PFSK-1 (cell line): Measurements from ENCODE around the gene SH2D5.

ENCODE experiments used
- FOXP2 ChIP-seq: optimal IDR thresholded peaks from 2 replicates; pipeline ENCODE3; 2011; ENCODE audit warnings: borderline replicate concordance, control low read depth, inconsistent platforms; ENCODE audit not compliant: insufficient read depth; ENCODE audit errors: extremely low read length, extremely low read depth
- POLR2AphosphoS5 ChIP-seq: IDR thresholded peaks from 2 replicates; pipeline ENCODE4 v1.6.1; 2012; ENCODE audit warnings: low read depth, mild to moderate bottlenecking, control low read depth, low read length, moderate library complexity
- SIN3A ChIP-seq: IDR thresholded peaks from 2 replicates; pipeline ENCODE4 v1.6.1; 2012; ENCODE audit warnings: mild to moderate bottlenecking, low read length, moderate library complexity, borderline replicate concordance; ENCODE audit not compliant: insufficient read depth
- TAF1 ChIP-seq: IDR thresholded peaks from 2 replicates; pipeline ENCODE4 v1.6.1; 2012; ENCODE audit warnings: low read length, control low read depth, borderline replicate concordance; ENCODE audit not compliant: insufficient read depth
- TF ChIP-seq, protein P1 (sequence below), 2 experiments: IDR thresholded peaks; 2 replicates each; pipeline versions ENCODE4 v1.6.1 to v1.8.0; 2011 to 2012; ENCODE audit warnings: low read depth in 2 of 2, low read length in 2 of 2, control low read depth in 1 of 2, inconsistent platforms in 1 of 2, mild to moderate bottlenecking in 1 of 2, moderate library complexity in 1 of 2; ENCODE audit not compliant: insufficient read depth in 1 of 2

Gene SH2D5

DNA sequence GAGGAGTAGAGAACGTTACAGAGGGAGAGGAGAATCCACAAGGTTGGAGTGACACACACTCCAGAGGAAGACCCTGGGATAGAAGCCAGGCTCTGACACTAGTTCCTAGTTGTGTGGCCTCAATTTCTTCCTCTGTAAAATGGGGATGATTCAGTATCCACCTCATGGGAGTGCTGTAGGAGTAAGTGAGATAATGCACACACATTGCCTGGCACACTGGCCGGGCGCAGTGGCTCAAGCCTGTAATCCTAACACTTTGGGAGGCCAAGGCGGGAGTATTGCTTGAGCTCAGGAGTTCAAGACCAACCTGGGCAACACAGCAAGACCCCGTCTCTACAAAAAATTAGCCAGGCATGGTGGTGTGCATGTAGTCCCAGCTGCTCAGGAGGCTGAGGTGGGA, 23.6 kb downstream of the SH2D5 start:
- TF ChIP-seq FOXP2 (no peak), SIN3A (no peak), TAF1 (no peak), POLR2AphosphoS5 (no peak)
- TF ChIP-seq, protein P1, sequence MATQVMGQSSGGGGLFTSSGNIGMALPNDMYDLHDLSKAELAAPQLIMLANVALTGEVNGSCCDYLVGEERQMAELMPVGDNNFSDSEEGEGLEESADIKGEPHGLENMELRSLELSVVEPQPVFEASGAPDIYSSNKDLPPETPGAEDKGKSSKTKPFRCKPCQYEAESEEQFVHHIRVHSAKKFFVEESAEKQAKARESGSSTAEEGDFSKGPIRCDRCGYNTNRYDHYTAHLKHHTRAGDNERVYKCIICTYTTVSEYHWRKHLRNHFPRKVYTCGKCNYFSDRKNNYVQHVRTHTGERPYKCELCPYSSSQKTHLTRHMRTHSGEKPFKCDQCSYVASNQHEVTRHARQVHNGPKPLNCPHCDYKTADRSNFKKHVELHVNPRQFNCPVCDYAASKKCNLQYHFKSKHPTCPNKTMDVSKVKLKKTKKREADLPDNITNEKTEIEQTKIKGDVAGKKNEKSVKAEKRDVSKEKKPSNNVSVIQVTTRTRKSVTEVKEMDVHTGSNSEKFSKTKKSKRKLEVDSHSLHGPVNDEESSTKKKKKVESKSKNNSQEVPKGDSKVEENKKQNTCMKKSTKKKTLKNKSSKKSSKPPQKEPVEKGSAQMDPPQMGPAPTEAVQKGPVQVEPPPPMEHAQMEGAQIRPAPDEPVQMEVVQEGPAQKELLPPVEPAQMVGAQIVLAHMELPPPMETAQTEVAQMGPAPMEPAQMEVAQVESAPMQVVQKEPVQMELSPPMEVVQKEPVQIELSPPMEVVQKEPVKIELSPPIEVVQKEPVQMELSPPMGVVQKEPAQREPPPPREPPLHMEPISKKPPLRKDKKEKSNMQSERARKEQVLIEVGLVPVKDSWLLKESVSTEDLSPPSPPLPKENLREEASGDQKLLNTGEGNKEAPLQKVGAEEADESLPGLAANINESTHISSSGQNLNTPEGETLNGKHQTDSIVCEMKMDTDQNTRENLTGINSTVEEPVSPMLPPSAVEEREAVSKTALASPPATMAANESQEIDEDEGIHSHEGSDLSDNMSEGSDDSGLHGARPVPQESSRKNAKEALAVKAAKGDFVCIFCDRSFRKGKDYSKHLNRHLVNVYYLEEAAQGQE (IDR thresholded peaks at IDR 0.05; ENCODE audit: insufficient read depth in 1 of 2, low read depth in 2 of 2, low read length in 2 of 2): no peak

DNA sequence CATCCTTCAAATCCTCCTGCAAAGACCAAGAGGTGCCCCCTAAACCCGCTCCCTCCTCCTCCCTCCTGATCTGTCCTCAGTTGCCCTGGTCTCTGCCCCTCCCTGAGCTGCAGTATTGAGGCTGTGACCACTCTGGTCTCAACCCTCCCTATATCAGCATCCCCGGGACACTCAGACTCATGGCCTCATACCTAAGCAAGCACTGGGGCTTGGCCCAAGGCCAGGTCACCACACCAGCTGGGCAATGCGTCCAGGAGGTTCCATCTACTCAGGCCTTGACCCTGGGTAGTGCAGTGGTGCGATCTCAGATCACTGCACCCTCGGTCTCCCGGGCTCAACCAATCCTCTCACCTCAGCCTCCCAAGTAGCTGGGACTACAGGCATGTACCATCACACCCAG, 24.4 kb downstream of the SH2D5 start:
- TF ChIP-seq TAF1 (no peak), POLR2AphosphoS5 (no peak), FOXP2 (no peak), SIN3A (no peak)
- TF ChIP-seq, protein P1 (IDR thresholded peaks at IDR 0.05; ENCODE audit: insufficient read depth in 1 of 2, low read depth in 2 of 2, low read length in 2 of 2): no peak

DNA sequence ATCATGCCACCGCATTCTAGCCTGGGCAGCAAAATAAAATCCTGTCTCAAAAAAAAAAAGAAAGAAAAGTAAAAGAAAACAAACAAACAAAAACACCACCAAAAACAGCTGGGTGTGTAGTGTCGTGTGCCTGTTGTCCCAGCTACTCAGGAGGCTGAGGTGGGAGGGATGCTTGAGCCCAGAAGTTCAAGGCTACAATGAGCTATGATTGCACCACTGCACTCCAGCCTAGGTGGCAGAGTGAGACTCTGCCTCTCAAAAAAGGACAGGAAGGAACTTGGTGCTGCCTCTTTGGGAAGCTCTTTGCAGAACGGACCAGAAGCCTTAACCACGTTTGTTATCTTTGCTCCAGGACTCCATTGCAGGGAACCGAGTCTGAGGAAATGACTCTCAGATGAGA, 25.7 kb downstream of the SH2D5 start:
- TF ChIP-seq, protein P1 (IDR thresholded peaks at IDR 0.05; ENCODE audit: insufficient read depth in 1 of 2, low read depth in 2 of 2, low read length in 2 of 2): no peak

DNA sequence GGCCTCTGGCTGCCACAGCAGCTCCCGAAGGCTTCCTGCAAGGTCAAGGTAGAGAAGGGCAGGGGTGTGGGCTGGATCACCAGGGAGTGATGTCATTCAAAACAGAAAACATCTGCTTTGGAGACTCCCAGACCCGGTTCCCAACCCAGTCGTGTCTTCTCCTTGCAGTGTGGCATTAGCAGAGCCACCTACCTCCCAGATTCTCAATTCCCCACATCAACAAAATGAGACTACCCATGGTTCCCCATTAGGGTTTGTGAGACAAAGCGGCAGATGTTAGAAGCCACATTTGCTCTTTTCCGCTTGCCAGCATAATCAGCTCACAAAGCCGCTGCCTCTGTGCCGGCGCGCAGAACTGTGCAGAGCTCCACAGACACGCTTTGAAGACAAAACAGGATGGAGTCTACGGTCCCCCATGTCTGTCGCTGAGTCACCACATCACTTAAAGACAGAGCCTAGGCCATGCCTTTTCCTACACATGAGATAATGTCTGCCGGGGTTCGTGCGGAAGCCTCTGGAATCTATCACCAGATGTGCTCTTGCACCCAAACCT, 27.2 kb downstream of the SH2D5 start:
- TF ChIP-seq, protein P1 (IDR thresholded peaks at IDR 0.05; ENCODE audit: insufficient read depth in 1 of 2, low read depth in 2 of 2, low read length in 2 of 2): no peak
- TF ChIP-seq SIN3A (no peak), TAF1 (no peak), POLR2AphosphoS5 (no peak), FOXP2 (no peak)
